ENCODE data around the gene C9orf40.

DNA sequence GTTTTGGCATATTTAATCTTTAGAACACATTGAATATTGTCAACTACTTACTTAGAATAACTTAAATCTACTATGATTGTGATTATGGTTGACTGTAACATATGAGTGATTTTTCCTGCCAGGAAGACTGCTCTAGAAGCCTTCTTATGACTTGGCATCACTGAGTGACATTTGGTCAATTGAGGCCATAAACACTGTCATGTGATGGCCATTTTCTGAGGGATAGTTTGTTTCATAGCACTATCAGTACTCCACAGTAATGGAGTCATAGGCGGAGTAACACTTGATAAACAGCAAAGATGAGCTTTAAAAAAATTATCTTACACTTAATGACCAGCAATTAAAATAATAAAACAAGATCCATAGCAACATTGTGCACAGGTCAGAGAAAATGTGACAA, 31.0 kb downstream of the C9orf40 start:
- TF ChIP-seq CTCF (conservative IDR thresholded peaks at IDR 0.05; ENCODE audit: low read length): no peak
- TF ChIP-seq EZH2phosphoT487 (IDR thresholded peaks at IDR 0.05; ENCODE audit: borderline replicate concordance): no peak

Measured in Loucy (cell line).